GM18517 (cell line): ENCODE data around the gene STOX2.

Source experiments
- ATAC-seq: cut with Tn5 transposase; IDR thresholded peaks from one replicate; pipeline ENCODE4 v1.9.1; 2021; ENCODE audit warnings: mild to moderate bottlenecking, moderate library complexity; ENCODE audit not compliant: unreplicated experiment

The STOX2 gene

GRCh38 chr4:184066584-184067300, 161.6 kb downstream of the STOX2 start:
- ATAC-seq = no peak

GRCh38 chr4:184067931-184068554, 162.9 kb downstream of the STOX2 start:
- ATAC-seq = no peak
